Astrocyte (in vitro differentiated cells and primary cell): ENCODE data around the gene CDH20. TPM values are rescaled to one million over a fixed set of nuclear protein-coding genes. Genes with fewer than 3 reads are reported as not detected.

ENCODE experiments used
- DNase-seq: peaks from one replicate; pipeline ENCODE4 v3.0.0-alpha.2; 2010; ENCODE audit warnings: low read depth
- FAIRE-seq: peaks from 2 replicates; lab custom pipeline; 2011; peaks lifted over from hg19 to GRCh38; lab: Jason Lieb, UNC
- H2AFZ ChIP-seq: 2 replicates; pipeline ENCODE4 v1.6.0; 2012; ENCODE audit warnings: low read depth, low read length, inconsistent platforms
- H3K27ac ChIP-seq: 2 replicates; pipeline ENCODE4 v1.5.1; 2011; ENCODE audit warnings: low read depth, low read length, inconsistent platforms
- H3K27me3 ChIP-seq: 2 replicates; pipeline ENCODE4 v1.6.0; 2011; ENCODE audit warnings: low read length, inconsistent platforms; ENCODE audit not compliant: insufficient read depth
- H3K36me3 ChIP-seq: 2 replicates; pipeline ENCODE4 v1.5.1; 2011; ENCODE audit warnings: low read length, inconsistent platforms; ENCODE audit not compliant: insufficient read depth
- H3K4me1 ChIP-seq: 2 replicates; pipeline ENCODE4 v1.5.1; 2011; ENCODE audit warnings: low read length, inconsistent platforms; ENCODE audit not compliant: insufficient read depth
- H3K4me2 ChIP-seq: 2 replicates; pipeline ENCODE4 v1.6.0; 2012; ENCODE audit warnings: low read length, inconsistent platforms
- H3K4me3 ChIP-seq: 2 replicates; pipeline ENCODE4 v1.5.1; 2011; ENCODE audit warnings: low read depth, mild to moderate bottlenecking, low read length, inconsistent platforms; ENCODE audit not compliant: insufficient read depth
- H3K79me2 ChIP-seq: 2 replicates; pipeline ENCODE4 v1.6.0; 2012; ENCODE audit warnings: mild to moderate bottlenecking, low read length, inconsistent platforms; ENCODE audit not compliant: insufficient read depth
- H3K9ac ChIP-seq: 2 replicates; pipeline ENCODE4 v1.6.0; 2012; ENCODE audit warnings: mild to moderate bottlenecking, low read length, inconsistent platforms
- H3K9me3 ChIP-seq: 2 replicates; pipeline ENCODE4 v1.5.1; 2012; ENCODE audit warnings: low read depth, mild to moderate bottlenecking, low read length, inconsistent platforms; ENCODE audit not compliant: insufficient read depth
- H4K20me1 ChIP-seq: 2 replicates; pipeline ENCODE4 v1.6.0; 2012; ENCODE audit warnings: low read length, inconsistent platforms; ENCODE audit not compliant: insufficient read depth
- H3K27ac Mint-ChIP-seq: one replicate; pipeline ENCODE4 v1.8.0; 2021; ENCODE audit warnings: mild to moderate bottlenecking, mixed read lengths; ENCODE audit not compliant: unreplicated experiment
- H3K27me3 Mint-ChIP-seq: one replicate; pipeline ENCODE4 v1.8.0; 2021; ENCODE audit warnings: low read depth, mixed read lengths; ENCODE audit not compliant: unreplicated experiment
- H3K36me3 Mint-ChIP-seq: one replicate; pipeline ENCODE4 v1.8.0; 2021; ENCODE audit warnings: low read depth, mixed read lengths; ENCODE audit not compliant: unreplicated experiment
- H3K4me1 Mint-ChIP-seq: one replicate; pipeline ENCODE4 v1.8.0; 2021; ENCODE audit warnings: low read depth, mixed read lengths; ENCODE audit not compliant: unreplicated experiment
- H3K4me3 Mint-ChIP-seq: one replicate; pipeline ENCODE4 v1.8.0; 2021; ENCODE audit warnings: mild to moderate bottlenecking, moderate library complexity, mixed read lengths; ENCODE audit not compliant: unreplicated experiment
- H3K9me3 Mint-ChIP-seq: one replicate; pipeline ENCODE4 v1.8.0; 2021; ENCODE audit warnings: mild to moderate bottlenecking, mixed read lengths; ENCODE audit not compliant: unreplicated experiment
- CTCF ChIP-seq: IDR thresholded peaks from 2 replicates; pipeline ENCODE4 v1.5.1; 2011; ENCODE audit warnings: low read depth, mild to moderate bottlenecking, inconsistent platforms, low read length, moderate library complexity; ENCODE audit not compliant: insufficient read depth
- EZH2 ChIP-seq: IDR thresholded peaks from 2 replicates; pipeline ENCODE4 v1.6.1; 2012; ENCODE audit warnings: mild to moderate bottlenecking, low read length, inconsistent platforms; ENCODE audit not compliant: insufficient read depth
- total RNA-seq: library from RNA; stranded (reverse); gene quantifications from 2 replicates; pipeline ENCODE4 v1.2.1, GENCODE V29; 2021

The CDH20 gene
- total RNA-seq, 1 donor from 2014 or later, result not detected

GRCh38 chr18:61428266-61428665 is 95.0 kb downstream of the CDH20 start:
- no peak overlapping the region for H3K4me3 Mint-ChIP-seq
- no peak for FAIRE-seq
- Histone ChIP-seq H3K4me3 (no peak overlapping the region), H3K4me1 (no peaks in the 10 kb centered on the region), H3K27ac (no peak overlapping the region), H3K4me2 (no peak overlapping the region), H4K20me1 (no peaks in the 10 kb centered on the region), H3K36me3 (no peaks in the 10 kb centered on the region), H3K27me3 (no peaks in the 10 kb centered on the region), H3K79me2 (no peaks in the 10 kb centered on the region), H3K9me3 (no peaks in the 10 kb centered on the region), H3K9ac (no peak overlapping the region), H2AFZ (no peak overlapping the region)
- H3K27me3 Mint-ChIP-seq, result no peaks in the 10 kb centered on the region
- H3K4me1 Mint-ChIP-seq, result no peaks in the 10 kb centered on the region
- H3K27ac Mint-ChIP-seq, result no peak overlapping the region
- TF ChIP-seq EZH2, result no peak
- no peak for TF ChIP-seq CTCF
- no peak for DNase-seq
- no peaks in the 10 kb centered on the region for H3K36me3 Mint-ChIP-seq
- H3K9me3 Mint-ChIP-seq, result no peaks in the 10 kb centered on the region

GRCh38 chr18:61432590-61432989 is 99.4 kb downstream of the CDH20 start:
- H3K27ac Mint-ChIP-seq, result no peak overlapping the region
- Histone ChIP-seq H3K79me2 (no peaks in the 10 kb centered on the region), H4K20me1 (no peaks in the 10 kb centered on the region), H2AFZ (no peak overlapping the region), H3K4me1 (no peaks in the 10 kb centered on the region), H3K4me2 (no peak overlapping the region), H3K9me3 (no peaks in the 10 kb centered on the region), H3K4me3 (no peak overlapping the region), H3K36me3 (no peaks in the 10 kb centered on the region), H3K27ac (no peak overlapping the region), H3K27me3 (no peaks in the 10 kb centered on the region), H3K9ac (no peak overlapping the region)
- H3K27me3 Mint-ChIP-seq, result no peaks in the 10 kb centered on the region
- TF ChIP-seq CTCF (no peak), EZH2 (no peak)
- H3K36me3 Mint-ChIP-seq, result no peaks in the 10 kb centered on the region
- H3K4me1 Mint-ChIP-seq, result no peaks in the 10 kb centered on the region
- H3K4me3 Mint-ChIP-seq, result no peak overlapping the region
- FAIRE-seq (no peak), DNase-seq (no peak)
- H3K9me3 Mint-ChIP-seq, result no peaks in the 10 kb centered on the region

- Histone ChIP-seq H3K4me1 (no peaks in the 10 kb centered on the region), H3K9ac (no peak overlapping the region), H3K4me2 (no peak overlapping the region), H3K36me3 (no peaks in the 10 kb centered on the region), H3K27me3 (no peaks in the 10 kb centered on the region), H4K20me1 (no peaks in the 10 kb centered on the region), H3K4me3 (no peak overlapping the region), H3K9me3 (no peaks in the 10 kb centered on the region), H3K79me2 (no peaks in the 10 kb centered on the region), H2AFZ (no peak overlapping the region), H3K27ac (no peak overlapping the region)
- no peak overlapping the region for H3K4me3 Mint-ChIP-seq
- TF ChIP-seq CTCF (peak; percentile 63), EZH2 (no peak)
- no peak for DNase-seq
- no peaks in the 10 kb centered on the region for H3K9me3 Mint-ChIP-seq
- H3K36me3 Mint-ChIP-seq, result no peaks in the 10 kb centered on the region
- no peaks in the 10 kb centered on the region for H3K4me1 Mint-ChIP-seq
- H3K27me3 Mint-ChIP-seq, result no peaks in the 10 kb centered on the region
- FAIRE-seq, result peak; percentile 72
- no peak overlapping the region for H3K27ac Mint-ChIP-seq
Observed at GRCh38 chr18:61435064-61435652, 101.9 kb downstream of the CDH20 start.
